Mucosa of stomach (tissue), 1 donor: Measurements from ENCODE around the gene ERGIC2.

ENCODE experiments used
- H3K27me3 ChIP-seq: one replicate; pipeline ENCODE4 v1.7.0; 2013; ENCODE audit warnings: mild to moderate bottlenecking, low read length; ENCODE audit not compliant: control insufficient read depth, insufficient read depth
- H3K36me3 ChIP-seq: one replicate; pipeline ENCODE4 v1.7.0; 2013; ENCODE audit warnings: low read length; ENCODE audit not compliant: control insufficient read depth, insufficient read depth
- H3K4me1 ChIP-seq: one replicate; pipeline ENCODE4 v1.7.0; 2013; ENCODE audit warnings: mild to moderate bottlenecking, low read length; ENCODE audit not compliant: control insufficient read depth, insufficient read depth
- H3K4me3 ChIP-seq: one replicate; pipeline ENCODE4 v1.7.0; 2013; ENCODE audit warnings: low read length
- H3K9ac ChIP-seq: one replicate; pipeline ENCODE4 v1.7.0; 2013; ENCODE audit warnings: mild to moderate bottlenecking, low read length, moderate library complexity
- H3K9me3 ChIP-seq: one replicate; pipeline ENCODE4 v1.7.0; 2013; ENCODE audit warnings: mild to moderate bottlenecking, low read length, moderate library complexity; ENCODE audit not compliant: control insufficient read depth
- donor health status: Pancreatic carcinoma.

ERGIC2 gene

DNA sequence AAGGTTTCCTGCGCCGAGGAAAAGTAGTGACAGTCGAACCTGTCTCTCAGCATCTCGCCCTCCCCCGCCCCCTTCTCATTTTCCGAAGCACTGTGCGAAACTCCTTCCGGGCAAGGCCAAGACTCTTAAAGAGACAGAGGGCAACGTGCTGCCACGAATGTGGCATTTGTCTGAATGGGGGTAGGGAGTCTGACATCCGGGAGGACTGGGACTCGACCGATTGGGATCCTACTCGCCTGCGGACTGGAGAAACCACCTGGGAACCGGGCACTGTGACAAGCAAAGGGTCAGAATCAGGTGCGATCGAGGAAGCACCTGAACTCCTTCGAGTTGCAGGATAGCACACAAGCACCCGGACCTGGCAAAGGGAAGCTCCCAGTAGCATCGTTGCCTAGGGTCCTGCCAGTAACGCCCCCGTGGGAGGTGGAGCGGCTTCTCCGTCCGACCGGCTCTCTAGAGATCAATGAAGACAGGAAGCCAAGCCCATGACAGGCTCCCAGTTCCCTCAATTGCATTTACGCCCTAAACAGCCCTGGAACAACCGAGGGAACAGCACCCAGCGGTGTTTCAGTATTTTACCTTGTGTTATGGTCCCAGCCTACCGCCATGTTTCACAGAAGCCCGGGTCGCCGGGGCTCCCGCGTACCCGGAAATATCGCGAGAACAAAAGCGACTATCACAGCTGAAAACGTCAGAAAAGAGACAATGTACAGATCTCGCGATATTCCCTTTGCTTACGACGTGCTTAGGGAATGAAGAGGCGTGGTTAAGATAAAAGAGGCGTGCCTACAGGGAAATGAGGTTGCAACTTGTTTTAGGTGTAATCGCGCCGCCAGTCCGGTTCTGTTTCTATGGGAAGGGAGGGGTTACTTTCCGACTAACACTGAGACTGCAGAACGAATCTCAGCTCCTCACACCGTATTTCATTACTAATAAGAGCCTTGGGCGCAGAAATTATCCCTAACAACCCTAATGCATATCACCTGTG, at the start of gene ERGIC2:
Gene ERGIC2 (minus strand): TSS at position 637 of the 988 bp plus-strand sequence. CDS start 9,539 bp downstream, outside the sequence.
- Histone ChIP-seq H3K4me1 (no peaks in the 10 kb centered on the region), H3K4me3 (peak within 1 kb of the TSS; percentile 87), H3K36me3 (no peaks in the 10 kb centered on the region)

GRCh38 chr12:29430716-29431044, 49.7 kb upstream of the ERGIC2 start:
- no peaks in the 10 kb centered on the region for H3K9me3 ChIP-seq
- H3K36me3 ChIP-seq = no peaks in the 10 kb centered on the region

More for the DNA sequence above, at the start of gene ERGIC2:
- H3K9me3 ChIP-seq = no peaks in the 10 kb centered on the region
- peak within 1 kb of the TSS; percentile 97 for H3K9ac ChIP-seq
- H3K27me3 ChIP-seq = no peaks in the 10 kb centered on the region

GRCh38 chr12:29429999-29430715, 49.2 kb upstream of the ERGIC2 start:
- Histone ChIP-seq H3K4me1 (no peaks in the 10 kb centered on the region), H3K27me3 (no peaks in the 10 kb centered on the region), H3K9me3 (no peaks in the 10 kb centered on the region), H3K4me3 (no peak overlapping the region), H3K36me3 (no peaks in the 10 kb centered on the region), H3K9ac (no peak overlapping the region)

More at GRCh38 chr12:29430716-29431044, 49.7 kb upstream of the ERGIC2 start:
- H3K9ac ChIP-seq = no peak overlapping the region
- no peaks in the 10 kb centered on the region for H3K4me1 ChIP-seq
- no peaks in the 10 kb centered on the region for H3K27me3 ChIP-seq
- H3K4me3 ChIP-seq = no peak overlapping the region

- Histone ChIP-seq H3K27me3 (no peaks in the 10 kb centered on the region), H3K36me3 (no peaks in the 10 kb centered on the region), H3K4me1 (no peaks in the 10 kb centered on the region), H3K9ac (no peak overlapping the region), H3K4me3 (no peak overlapping the region), H3K9me3 (no peaks in the 10 kb centered on the region)
Measured at GRCh38 chr12:29428633-29429032, 47.7 kb upstream of the ERGIC2 start.

DNA sequence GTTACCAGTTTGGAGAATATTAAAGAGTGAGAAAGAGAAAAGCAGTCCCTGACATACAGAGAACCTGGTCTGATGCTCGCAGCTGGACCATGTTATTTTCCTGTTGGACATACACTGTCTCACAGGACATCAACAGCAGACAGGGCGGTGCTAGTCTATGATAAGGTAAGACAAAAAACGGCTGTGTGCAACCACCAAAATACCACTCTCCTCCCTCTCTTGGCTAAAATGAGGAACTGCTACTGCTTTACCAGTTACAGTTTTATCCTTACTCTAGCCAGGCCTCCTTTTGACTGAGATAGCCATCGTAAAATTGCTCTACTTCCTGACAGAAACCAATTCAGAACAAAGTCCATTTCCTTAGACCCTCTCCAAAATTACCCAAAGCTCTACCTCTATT, 47.0 kb upstream of the ERGIC2 start:
- Histone ChIP-seq H3K36me3 (no peaks in the 10 kb centered on the region), H3K9ac (no peak overlapping the region), H3K4me3 (no peak overlapping the region), H3K27me3 (no peaks in the 10 kb centered on the region), H3K9me3 (no peaks in the 10 kb centered on the region), H3K4me1 (no peaks in the 10 kb centered on the region)

DNA sequence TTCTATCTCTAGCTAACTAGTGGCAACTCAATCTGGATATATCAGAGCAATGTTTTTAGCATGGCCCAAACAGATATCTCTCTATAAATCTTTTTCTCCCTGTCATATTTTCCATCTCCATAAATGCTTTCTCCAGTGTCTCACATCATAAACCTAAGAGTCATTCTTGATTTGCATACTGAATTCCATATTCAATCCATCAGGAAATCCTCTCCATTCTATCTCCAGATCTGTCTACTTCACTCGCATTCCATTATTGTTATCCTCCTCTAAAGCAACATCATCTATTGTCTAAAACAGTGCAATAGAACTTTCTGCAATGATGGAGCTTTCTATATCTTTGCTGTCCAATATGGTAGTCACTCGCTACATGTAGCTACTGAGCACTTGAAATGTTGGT, 45.5 kb upstream of the ERGIC2 start:
- Histone ChIP-seq H3K9me3 (no peaks in the 10 kb centered on the region), H3K4me3 (no peak overlapping the region), H3K4me1 (no peaks in the 10 kb centered on the region), H3K36me3 (no peaks in the 10 kb centered on the region), H3K27me3 (no peaks in the 10 kb centered on the region), H3K9ac (no peak overlapping the region)

GRCh38 chr12:29425722-29426121, 44.8 kb upstream of the ERGIC2 start:
- H3K27me3 ChIP-seq = no peaks in the 10 kb centered on the region
- H3K4me1 ChIP-seq = no peaks in the 10 kb centered on the region
- H3K9me3 ChIP-seq = no peaks in the 10 kb centered on the region
- H3K9ac ChIP-seq = no peak overlapping the region
- no peaks in the 10 kb centered on the region for H3K36me3 ChIP-seq
- H3K4me3 ChIP-seq = no peak overlapping the region

- H3K27me3 ChIP-seq = no peaks in the 10 kb centered on the region
- H3K9ac ChIP-seq = no peak overlapping the region
- H3K36me3 ChIP-seq = no peaks in the 10 kb centered on the region
- no peak overlapping the region for H3K4me3 ChIP-seq
- H3K9me3 ChIP-seq = no peaks in the 10 kb centered on the region
- no peaks in the 10 kb centered on the region for H3K4me1 ChIP-seq
Measured at GRCh38 chr12:29416748-29417147, 35.8 kb upstream of the ERGIC2 start.

- no peaks in the 10 kb centered on the region for H3K27me3 ChIP-seq
- H3K36me3 ChIP-seq = no peaks in the 10 kb centered on the region
- H3K9ac ChIP-seq = no peak overlapping the region
- no peaks in the 10 kb centered on the region for H3K4me1 ChIP-seq
- H3K9me3 ChIP-seq = no peaks in the 10 kb centered on the region
- H3K4me3 ChIP-seq = no peak overlapping the region
Measured at GRCh38 chr12:29415111-29415510, 34.1 kb upstream of the ERGIC2 start.

GRCh38 chr12:29414368-29414767, 33.4 kb upstream of the ERGIC2 start:
- Histone ChIP-seq H3K4me3 (no peak overlapping the region), H3K4me1 (no peaks in the 10 kb centered on the region), H3K9ac (no peak overlapping the region), H3K27me3 (no peaks in the 10 kb centered on the region), H3K9me3 (no peaks in the 10 kb centered on the region), H3K36me3 (no peaks in the 10 kb centered on the region)

- no peak overlapping the region for H3K4me3 ChIP-seq
- no peaks in the 10 kb centered on the region for H3K4me1 ChIP-seq
- H3K36me3 ChIP-seq = no peaks in the 10 kb centered on the region
- H3K9me3 ChIP-seq = no peaks in the 10 kb centered on the region
- H3K9ac ChIP-seq = no peak overlapping the region
- no peaks in the 10 kb centered on the region for H3K27me3 ChIP-seq
Measured at GRCh38 chr12:29405561-29405960, 24.6 kb upstream of the ERGIC2 start.

DNA sequence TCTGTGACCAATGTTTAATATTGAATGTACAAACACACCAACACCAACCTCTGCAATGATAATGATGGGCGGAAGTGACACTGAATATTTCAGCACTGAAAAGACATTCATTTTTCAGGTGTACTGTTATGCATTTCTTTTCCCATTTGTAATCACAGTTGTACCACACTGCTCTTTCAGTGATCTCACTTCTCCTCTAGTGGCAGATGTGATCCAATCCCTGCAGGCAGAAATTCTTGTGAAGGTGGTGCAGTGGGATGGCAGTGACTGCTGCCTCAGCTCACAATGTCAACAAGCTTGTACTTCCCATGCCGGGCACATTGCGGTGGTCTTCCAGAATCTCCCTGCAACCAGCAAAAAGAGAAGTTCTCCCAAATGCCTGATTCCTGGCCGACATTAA, 23.0 kb upstream of the ERGIC2 start:
- Histone ChIP-seq H3K9ac (no peak overlapping the region), H3K4me3 (no peak overlapping the region), H3K9me3 (no peaks in the 10 kb centered on the region), H3K27me3 (no peaks in the 10 kb centered on the region), H3K4me1 (no peaks in the 10 kb centered on the region), H3K36me3 (no peaks in the 10 kb centered on the region)
